Stimulated activated effector memory CD8-positive, alpha-beta T cell treated with anti-CD3 and anti-CD28 coated beads, Interleukin-12 subunit alpha, Interleukin-12 subunit beta, amount 100 ng/mL, for 72 hours (primary cell): Measurements from ENCODE around the gene XRN2.
"Not testable (repeated sequence)": the region's sequence is repeated elsewhere in the genome, so short reads cannot be mapped to it uniquely, and the experiment has no call there.

ENCODE experiments used
- ATAC-seq: fragments of 150-1000 bp; cut with Tn5 transposase; 2 replicates; pipeline ENCODE4 v1.10.0; 2021
- DNase-seq, 2 donors: peaks; one replicate each; pipeline ENCODE4 v3.0.0; 2021 to 2022; ENCODE audit warnings: low spot score in 2 of 2
- H3K27ac Mint-ChIP-seq: one replicate; pipeline ENCODE4 v1.8.0; 2022; ENCODE audit warnings: mild to moderate bottlenecking, mixed read lengths
- H3K36me3 Mint-ChIP-seq: one replicate; pipeline ENCODE4 v1.8.0; 2022; ENCODE audit warnings: mild to moderate bottlenecking, mixed read lengths
- H3K4me1 Mint-ChIP-seq: one replicate; pipeline ENCODE4 v1.8.0; 2022; ENCODE audit warnings: mixed read lengths
- H3K4me3 Mint-ChIP-seq: one replicate; pipeline ENCODE4 v1.8.0; 2022; ENCODE audit warnings: mild to moderate bottlenecking, mixed read lengths
- H3K9me3 Mint-ChIP-seq: one replicate; pipeline ENCODE4 v1.8.0; 2022; ENCODE audit warnings: mixed read lengths

Gene XRN2

GRCh38 chr20:21357844-21358243, 54.7 kb downstream of the XRN2 start:
- DNase-seq (no peak), ATAC-seq (no peak)
- no peaks in the 10 kb centered on the region for H3K9me3 Mint-ChIP-seq
- no peak overlapping the region for H3K27ac Mint-ChIP-seq
- no peak overlapping the region for H3K4me3 Mint-ChIP-seq
- H3K4me1 Mint-ChIP-seq = peaks cover 16% of the 10 kb centered on the region
- H3K36me3 Mint-ChIP-seq = peaks cover 94% of the 10 kb centered on the region

GRCh38 chr20:21358737-21359136, 55.6 kb downstream of the XRN2 start:
- no peak for ATAC-seq
- Mint-ChIP-seq H3K9me3 (no peaks in the 10 kb centered on the region), H3K4me1 (peaks cover 22% of the 10 kb centered on the region), H3K27ac (no peak overlapping the region), H3K36me3 (peaks cover 96% of the 10 kb centered on the region), H3K4me3 (no peak overlapping the region)
- DNase-seq = no peak

GRCh38 chr20:21360705-21361104, 57.6 kb downstream of the XRN2 start:
- Mint-ChIP-seq H3K4me3 (no peak overlapping the region), H3K27ac (peak overlapping the region; percentile 50), H3K4me1 (peaks cover 22% of the 10 kb centered on the region), H3K9me3 (no peaks in the 10 kb centered on the region), H3K36me3 (peaks cover 98% of the 10 kb centered on the region)
- DNase-seq = no peak
- no peak for ATAC-seq

- DNase-seq (no peak), ATAC-seq (no peak)
- H3K4me3 Mint-ChIP-seq = no peak overlapping the region
- peaks cover 95% of the 10 kb centered on the region for H3K36me3 Mint-ChIP-seq
- no peaks in the 10 kb centered on the region for H3K9me3 Mint-ChIP-seq
- H3K27ac Mint-ChIP-seq = peak overlapping the region; percentile 41
- H3K4me1 Mint-ChIP-seq = peaks cover 22% of the 10 kb centered on the region
These were observed 58.1 kb downstream of the XRN2 start for GRCh38 chr20:21361266-21361665.

- Mint-ChIP-seq H3K27ac (no peak overlapping the region), H3K4me3 (no peak overlapping the region), H3K36me3 (peaks cover 95% of the 10 kb centered on the region), H3K9me3 (no peaks in the 10 kb centered on the region), H3K4me1 (peaks cover 26% of the 10 kb centered on the region)
- ATAC-seq (no peak), DNase-seq (no peak)
These were observed 61.3 kb downstream of the XRN2 start for GRCh38 chr20:21364413-21364812.

GRCh38 chr20:21365771-21366170, 62.6 kb downstream of the XRN2 start:
- ATAC-seq (no peak), DNase-seq (no peak)
- Mint-ChIP-seq H3K4me1 (peaks cover 16% of the 10 kb centered on the region), H3K36me3 (peaks cover 95% of the 10 kb centered on the region), H3K27ac (no peak overlapping the region), H3K4me3 (no peak overlapping the region), H3K9me3 (no peaks in the 10 kb centered on the region)

GRCh38 chr20:21366273-21366672, 63.1 kb downstream of the XRN2 start:
- Mint-ChIP-seq H3K36me3 (peaks cover 95% of the 10 kb centered on the region), H3K4me1 (peaks cover 16% of the 10 kb centered on the region)
- ATAC-seq, DNase-seq, H3K27ac Mint-ChIP-seq, H3K4me3 Mint-ChIP-seq, H3K9me3 Mint-ChIP-seq: not testable (repeated sequence)

- no peaks in the 10 kb centered on the region for H3K9me3 Mint-ChIP-seq
- peaks cover 95% of the 10 kb centered on the region for H3K36me3 Mint-ChIP-seq
- no peak for DNase-seq
- peaks cover 10% of the 10 kb centered on the region for H3K4me1 Mint-ChIP-seq
- no peak overlapping the region for H3K27ac Mint-ChIP-seq
- ATAC-seq = no peak
- no peak overlapping the region for H3K4me3 Mint-ChIP-seq
These were observed 65.7 kb downstream of the XRN2 start for GRCh38 chr20:21368791-21369190.

- Mint-ChIP-seq H3K4me3 (no peak overlapping the region), H3K9me3 (no peaks in the 10 kb centered on the region), H3K27ac (no peak overlapping the region), H3K36me3 (peaks cover 96% of the 10 kb centered on the region), H3K4me1 (peaks cover 12% of the 10 kb centered on the region)
- no peak for ATAC-seq
- DNase-seq = no peak
These were observed 68.1 kb downstream of the XRN2 start for GRCh38 chr20:21371193-21371592.

- H3K9me3 Mint-ChIP-seq = no peaks in the 10 kb centered on the region
- H3K36me3 Mint-ChIP-seq = peaks cover 96% of the 10 kb centered on the region
- H3K4me3 Mint-ChIP-seq = no peak overlapping the region
- peak overlapping the region; percentile 3 for H3K27ac Mint-ChIP-seq
- DNase-seq (no peak), ATAC-seq (no peak)
- peaks cover 12% of the 10 kb centered on the region for H3K4me1 Mint-ChIP-seq
These were observed 68.9 kb downstream of the XRN2 start for GRCh38 chr20:21372016-21372415.

- Mint-ChIP-seq H3K4me3 (no peak overlapping the region), H3K36me3 (peaks cover 96% of the 10 kb centered on the region), H3K9me3 (no peaks in the 10 kb centered on the region), H3K27ac (peak overlapping the region; percentile 15), H3K4me1 (peaks cover 22% of the 10 kb centered on the region)
- DNase-seq = no peak
- ATAC-seq = no peak
These were observed 70.3 kb downstream of the XRN2 start for GRCh38 chr20:21373436-21373835.

GRCh38 chr20:21376626-21377025, 73.5 kb downstream of the XRN2 start:
- Mint-ChIP-seq H3K27ac (peak overlapping the region; percentile 26), H3K4me1 (peaks cover 18% of the 10 kb centered on the region), H3K36me3 (peaks cover 97% of the 10 kb centered on the region), H3K9me3 (no peaks in the 10 kb centered on the region), H3K4me3 (no peak overlapping the region)
- DNase-seq (no peak), ATAC-seq (no peak)

- DNase-seq = no peak
- no peak for ATAC-seq
- H3K4me1 Mint-ChIP-seq = peaks cover 18% of the 10 kb centered on the region
- peaks cover 98% of the 10 kb centered on the region for H3K36me3 Mint-ChIP-seq
- H3K4me3 Mint-ChIP-seq = no peak overlapping the region
- no peaks in the 10 kb centered on the region for H3K9me3 Mint-ChIP-seq
- no peak overlapping the region for H3K27ac Mint-ChIP-seq
These were observed 74.6 kb downstream of the XRN2 start for GRCh38 chr20:21377701-21378100.

- H3K9me3 Mint-ChIP-seq = no peaks in the 10 kb centered on the region
- DNase-seq (no peak), ATAC-seq (no peak)
- H3K4me3 Mint-ChIP-seq = no peak overlapping the region
- H3K27ac Mint-ChIP-seq = no peak overlapping the region
- peaks cover 98% of the 10 kb centered on the region for H3K36me3 Mint-ChIP-seq
- H3K4me1 Mint-ChIP-seq = peaks cover 17% of the 10 kb centered on the region
These were observed 75.1 kb downstream of the XRN2 start for GRCh38 chr20:21378259-21378658.

GRCh38 chr20:21380711-21381110, 77.6 kb downstream of the XRN2 start:
- H3K4me1 Mint-ChIP-seq = peaks cover 10% of the 10 kb centered on the region
- H3K4me3 Mint-ChIP-seq = no peak overlapping the region
- peaks cover 99% of the 10 kb centered on the region for H3K36me3 Mint-ChIP-seq
- no peak for DNase-seq
- H3K9me3 Mint-ChIP-seq = no peaks in the 10 kb centered on the region
- ATAC-seq = no peak
- H3K27ac Mint-ChIP-seq = no peak overlapping the region

GRCh38 chr20:21381619-21382018, 78.5 kb downstream of the XRN2 start:
- H3K9me3 Mint-ChIP-seq = no peaks in the 10 kb centered on the region
- no peak overlapping the region for H3K4me3 Mint-ChIP-seq
- H3K27ac Mint-ChIP-seq = no peak overlapping the region
- ATAC-seq (no peak), DNase-seq (no peak)
- H3K4me1 Mint-ChIP-seq = peaks cover 10% of the 10 kb centered on the region
- peaks cover 100% of the 10 kb centered on the region for H3K36me3 Mint-ChIP-seq

GRCh38 chr20:21384308-21384892, 81.3 kb downstream of the XRN2 start:
- ATAC-seq (no peak), DNase-seq (no peak)
- Mint-ChIP-seq H3K9me3 (no peaks in the 10 kb centered on the region), H3K27ac (no peak overlapping the region), H3K4me1 (no peaks in the 10 kb centered on the region), H3K36me3 (peaks cover 98% of the 10 kb centered on the region), H3K4me3 (no peak overlapping the region)
